ENCODE measurements around the gene NANOS3. TPM values are rescaled to one million over a fixed set of nuclear protein-coding genes. Genes with fewer than 3 reads are reported as not detected.

NANOS3 gene
- polyA plus RNA-seq, 4 donors, result 1.6 to 2.1 (median 1.8) TPM

DNA sequence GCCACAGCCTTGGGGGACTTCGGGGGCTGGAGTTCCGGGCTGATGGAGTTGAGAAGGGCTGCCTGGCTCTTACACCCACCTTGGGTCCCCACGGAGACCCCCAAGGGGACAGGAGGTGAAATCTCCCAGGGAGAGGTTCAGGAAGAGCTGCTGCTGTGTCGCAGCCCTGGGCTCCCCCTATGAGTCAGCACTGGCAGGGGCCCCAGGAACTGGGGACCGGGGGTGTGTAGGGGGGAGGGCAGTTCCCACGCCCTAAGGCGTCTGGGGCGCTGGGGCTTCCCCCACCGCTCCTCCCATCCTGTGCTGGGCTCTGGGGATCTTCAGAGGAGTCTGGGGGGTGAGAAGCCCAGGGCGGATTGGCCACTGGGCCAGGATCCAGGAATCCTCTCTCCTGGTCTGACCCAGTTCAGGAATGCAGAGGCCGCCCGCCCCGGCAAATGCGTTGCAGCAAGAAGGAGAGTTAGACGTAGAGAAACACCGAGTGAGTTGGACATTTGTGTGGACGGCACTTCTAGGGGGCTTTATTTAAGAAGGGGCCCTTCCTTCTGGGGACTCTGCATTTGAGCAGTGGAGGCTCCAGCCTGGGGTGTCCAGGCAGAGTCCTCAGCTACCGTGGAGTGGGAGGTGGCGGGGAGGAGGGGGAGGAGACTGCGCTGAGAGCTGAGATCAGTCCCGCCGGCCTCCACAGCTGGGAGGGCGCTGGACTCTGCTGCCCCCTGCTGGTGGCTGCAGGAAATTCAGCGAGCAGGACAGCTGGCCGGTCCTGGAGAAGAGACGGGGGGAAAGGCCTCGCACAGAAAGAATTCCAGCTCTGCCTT, 15.0 kb upstream of the NANOS3 start:
- DNase-seq (ENCODE audit: low read depth in 4 of 4, low spot score in 3 of 4), result peak; percentile 86 to 96 (median 90)

- no peak for DNase-seq (ENCODE audit: low read depth in 4 of 4, low spot score in 3 of 4)
Observed at GRCh38 chr19:13864046-13864666, 12.8 kb upstream of the NANOS3 start.

DNA sequence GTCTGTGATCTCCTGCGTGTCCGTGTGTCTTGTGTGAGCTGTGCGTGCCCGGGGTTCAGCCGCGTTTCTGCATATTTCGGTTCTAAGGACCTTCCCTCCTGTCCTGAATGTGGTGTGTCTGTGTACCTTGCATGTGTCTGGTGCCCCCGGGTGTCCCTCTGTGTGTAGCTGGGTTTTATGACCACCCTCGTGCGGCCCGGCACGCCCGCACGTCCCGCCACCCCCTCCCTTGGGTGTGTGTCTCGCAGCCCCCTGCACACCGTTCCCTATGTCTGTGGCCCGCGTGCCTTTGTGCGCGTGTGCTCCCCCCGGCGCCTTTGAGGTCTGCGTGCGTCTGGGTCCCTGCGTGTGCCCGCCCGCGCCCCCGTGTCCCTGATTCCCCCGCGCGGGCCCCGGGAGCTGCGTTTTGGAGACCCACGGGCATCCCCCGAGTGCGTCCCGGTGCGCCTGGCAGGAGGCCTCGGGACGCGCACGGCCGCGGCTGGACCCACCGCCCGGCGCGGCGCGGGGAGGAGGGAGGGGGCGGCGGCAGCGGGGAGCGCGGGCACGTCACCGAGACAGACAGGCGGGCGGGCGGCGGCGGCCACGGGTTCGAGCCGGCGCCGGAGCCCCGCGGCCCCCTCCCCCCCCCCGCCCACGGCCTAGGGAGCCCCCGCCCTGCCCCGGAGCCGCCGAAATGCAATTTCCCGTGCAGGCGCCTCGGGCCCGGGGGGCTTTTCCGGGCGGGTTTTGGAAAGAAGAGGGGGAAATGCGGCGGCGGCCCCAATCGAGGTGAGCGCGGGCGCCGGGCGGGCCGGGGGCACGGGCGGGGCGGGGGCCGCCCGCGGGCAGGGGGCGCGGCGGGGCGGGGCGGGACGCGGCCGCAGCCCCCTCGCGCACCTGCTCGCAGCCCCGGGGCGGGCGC, 12.0 kb upstream of the NANOS3 start:
- DNase-seq (ENCODE audit: low read depth in 4 of 4, low spot score in 3 of 4), result no peak

DNA sequence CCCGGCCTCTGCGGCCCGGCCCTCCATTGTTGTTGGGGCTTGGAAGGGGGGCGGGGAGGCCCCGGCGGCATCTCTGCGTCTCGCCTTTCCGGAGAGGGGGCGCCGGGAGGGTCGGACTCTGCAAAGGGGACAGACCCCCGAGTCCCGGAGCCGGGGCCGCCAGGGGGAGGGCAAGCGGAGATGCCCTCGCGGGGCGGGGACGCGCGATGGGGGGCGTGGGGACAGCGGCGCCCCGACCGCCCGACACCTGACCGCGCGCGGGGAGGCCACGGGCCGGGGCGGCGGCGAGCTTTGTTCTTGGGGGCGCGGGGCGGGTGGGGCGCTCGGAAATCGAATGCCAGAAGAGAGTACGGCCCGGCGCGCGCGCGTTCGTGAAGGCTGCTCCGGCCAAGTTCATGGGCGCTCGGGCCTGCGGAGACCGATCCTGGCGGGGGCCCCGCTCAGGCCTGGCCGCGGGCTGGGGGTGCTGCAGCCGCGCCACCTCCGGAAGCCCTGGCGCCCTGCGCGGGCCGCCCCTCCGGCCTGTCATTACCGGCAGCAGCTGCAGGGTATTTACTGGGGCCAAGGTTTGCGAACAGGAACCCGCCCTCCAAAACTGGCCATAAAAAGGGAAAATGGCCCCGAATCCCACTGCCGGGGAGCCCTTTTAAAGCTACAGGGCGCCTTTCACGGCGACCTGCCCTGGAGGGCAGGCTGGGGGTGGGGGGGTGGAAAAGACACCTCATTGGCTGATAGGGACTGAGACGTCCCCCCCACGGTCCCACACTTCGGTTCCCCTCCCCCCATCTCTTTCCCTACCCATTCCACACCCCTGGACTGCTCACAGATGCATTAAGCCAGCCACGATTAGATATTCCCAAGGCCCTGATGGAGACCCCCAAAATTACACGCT, 11.1 kb upstream of the NANOS3 start:
- no peak for DNase-seq (ENCODE audit: low read depth in 4 of 4, low spot score in 3 of 4)

DNA sequence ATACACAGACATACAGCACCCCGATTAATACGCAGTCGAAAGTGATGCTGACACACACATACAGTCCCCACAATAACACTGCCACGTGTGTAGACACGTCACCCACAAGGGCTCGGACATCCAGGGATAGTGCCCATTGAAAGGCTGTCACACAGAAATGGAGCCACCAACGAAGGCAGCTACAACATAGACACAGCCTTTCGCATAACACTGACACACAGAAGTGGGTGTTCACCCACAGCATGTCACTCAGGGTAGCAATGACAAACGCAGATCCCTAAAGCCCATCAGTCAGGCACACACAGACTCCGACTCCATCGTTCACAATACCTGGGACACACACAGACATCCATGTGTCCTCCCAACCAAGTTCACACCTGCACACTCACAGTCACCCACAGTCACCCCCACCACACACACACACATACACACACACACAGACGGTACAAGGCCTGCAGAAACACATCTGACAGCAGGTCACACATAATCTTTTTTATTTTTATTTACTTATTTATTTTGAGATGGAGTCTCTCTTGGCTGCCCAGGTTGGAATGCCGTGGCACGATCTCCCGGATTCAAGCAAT, 10.4 kb upstream of the NANOS3 start:
- DNase-seq (ENCODE audit: low read depth in 4 of 4, low spot score in 3 of 4), result no peak

DNA sequence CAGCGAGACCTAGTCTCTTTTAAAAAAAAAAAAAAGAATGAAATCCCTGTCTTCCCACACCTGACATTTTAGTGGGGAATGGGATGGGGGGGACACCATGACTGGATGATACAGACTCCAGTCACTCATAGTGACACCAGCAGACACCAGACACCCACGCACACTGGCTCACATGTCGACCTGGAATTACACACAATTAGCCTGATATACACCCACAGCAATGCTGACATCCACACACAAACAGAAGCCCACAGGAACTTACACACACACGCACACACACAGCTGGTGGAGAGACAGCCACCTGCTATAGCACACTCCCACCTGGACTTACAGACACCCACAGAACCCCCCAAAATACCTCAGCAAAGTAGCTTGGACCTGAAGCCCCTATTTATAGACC, 8.3 kb upstream of the NANOS3 start:
- no peak for DNase-seq (ENCODE audit: low read depth in 4 of 4, low spot score in 3 of 4)

- no peak for DNase-seq (ENCODE audit: low read depth in 4 of 4, low spot score in 3 of 4)
Observed at GRCh38 chr19:13869281-13869680, 7.7 kb upstream of the NANOS3 start.

DNA sequence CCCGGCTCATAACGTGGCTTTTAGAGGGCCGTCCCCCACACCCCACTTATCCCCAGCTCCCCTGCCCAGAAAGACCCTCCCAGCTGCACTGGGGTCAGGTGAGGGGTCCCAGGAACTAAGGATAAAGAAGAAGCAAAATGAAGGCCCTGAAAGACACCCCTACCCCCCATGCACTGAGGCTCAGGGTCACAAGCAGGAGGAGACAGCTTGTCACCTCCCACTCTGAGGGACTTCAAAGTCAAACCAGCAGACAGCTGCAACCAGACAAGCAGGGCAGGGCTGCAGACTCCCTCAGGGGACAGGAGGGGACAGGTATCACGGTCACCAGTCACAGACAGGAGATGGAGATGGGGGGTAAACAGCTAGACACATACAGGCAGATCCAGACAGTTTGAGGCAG, 6.1 kb upstream of the NANOS3 start:
- no peak for DNase-seq (ENCODE audit: low read depth in 4 of 4, low spot score in 3 of 4)

DNA sequence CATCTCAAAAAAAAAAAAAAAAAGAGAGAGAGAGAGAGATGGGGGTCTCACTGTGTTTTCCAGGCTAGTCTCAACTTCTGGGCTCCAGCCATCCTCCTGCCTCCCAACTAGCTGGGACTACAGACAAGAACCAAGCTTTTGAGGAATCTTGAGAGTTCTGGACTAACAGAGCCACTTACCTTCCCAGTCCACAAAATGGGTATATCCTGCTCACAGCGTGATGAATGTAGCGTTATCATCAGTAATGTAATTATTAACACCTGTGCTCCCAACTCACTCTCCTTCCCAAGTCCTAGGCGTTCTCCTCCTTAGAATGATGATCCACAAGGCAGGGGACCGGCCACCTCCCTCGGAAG, 4.6 kb upstream of the NANOS3 start:
- DNase-seq (ENCODE audit: low read depth in 4 of 4, low spot score in 3 of 4), result no peak

- no peak for DNase-seq (ENCODE audit: low read depth in 4 of 4, low spot score in 3 of 4)
Observed at GRCh38 chr19:13872695-13873389, 4.1 kb upstream of the NANOS3 start.

DNA sequence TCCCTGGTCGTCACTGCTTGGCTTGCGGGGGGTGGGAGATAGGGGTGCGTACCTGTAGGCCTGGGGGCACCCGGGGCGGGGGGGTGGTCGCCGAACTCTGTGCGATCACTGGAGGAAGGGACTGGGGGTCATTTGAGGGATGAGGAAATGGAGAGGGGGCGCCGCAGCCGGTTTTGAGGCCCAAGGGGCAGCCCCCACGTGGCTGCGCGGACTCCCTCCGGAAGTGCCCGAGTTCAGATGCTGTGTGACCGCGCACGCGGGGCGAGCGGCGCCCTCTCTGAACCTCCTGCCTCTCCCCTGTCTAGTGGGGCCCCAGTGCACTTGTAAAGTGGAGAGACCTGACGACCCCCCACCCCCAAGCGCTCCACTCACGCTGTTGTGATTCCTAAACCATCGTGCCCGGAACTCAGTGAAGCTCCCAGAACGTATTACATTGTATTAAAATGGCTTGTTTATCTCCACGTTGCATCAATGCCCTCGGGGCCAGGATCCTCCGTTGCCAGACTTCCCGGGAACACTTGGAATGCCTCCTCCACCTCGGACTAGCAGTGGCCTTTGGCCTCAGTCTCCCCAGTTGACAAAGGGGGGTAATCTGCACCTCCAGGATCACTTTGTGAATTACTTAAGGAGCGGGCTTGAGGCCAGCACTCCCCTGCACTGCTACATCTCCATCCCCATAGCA, 3.0 kb upstream of the NANOS3 start:
- no peak for DNase-seq (ENCODE audit: low read depth in 4 of 4, low spot score in 3 of 4)

DNA sequence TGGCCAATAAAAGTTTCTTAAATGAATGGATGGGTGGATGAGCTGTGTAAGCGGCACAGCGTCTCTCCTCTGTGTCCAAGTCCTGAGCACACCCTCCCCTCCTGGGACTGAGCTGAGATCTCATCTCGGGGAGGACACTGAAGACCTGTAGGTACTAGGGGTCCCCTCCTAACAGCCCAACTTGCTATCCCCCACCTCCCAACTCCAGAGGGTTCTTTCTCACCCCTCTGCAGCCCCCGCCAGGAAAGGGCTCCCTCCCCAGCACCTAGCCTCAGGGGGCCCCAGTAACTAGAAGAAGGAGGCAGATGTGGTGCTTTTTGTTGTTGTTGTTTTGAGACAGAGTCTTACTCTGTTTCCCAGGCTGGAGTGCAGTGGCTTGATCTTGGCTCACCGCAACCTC, 1.1 kb upstream of the NANOS3 start:
- no peak for DNase-seq (ENCODE audit: low read depth in 4 of 4, low spot score in 3 of 4)

GRCh38 chr19:13877303-13877702, 369 bp downstream of the NANOS3 start:
- DNase-seq (ENCODE audit: low read depth in 4 of 4, low spot score in 3 of 4), result no peak

DNA sequence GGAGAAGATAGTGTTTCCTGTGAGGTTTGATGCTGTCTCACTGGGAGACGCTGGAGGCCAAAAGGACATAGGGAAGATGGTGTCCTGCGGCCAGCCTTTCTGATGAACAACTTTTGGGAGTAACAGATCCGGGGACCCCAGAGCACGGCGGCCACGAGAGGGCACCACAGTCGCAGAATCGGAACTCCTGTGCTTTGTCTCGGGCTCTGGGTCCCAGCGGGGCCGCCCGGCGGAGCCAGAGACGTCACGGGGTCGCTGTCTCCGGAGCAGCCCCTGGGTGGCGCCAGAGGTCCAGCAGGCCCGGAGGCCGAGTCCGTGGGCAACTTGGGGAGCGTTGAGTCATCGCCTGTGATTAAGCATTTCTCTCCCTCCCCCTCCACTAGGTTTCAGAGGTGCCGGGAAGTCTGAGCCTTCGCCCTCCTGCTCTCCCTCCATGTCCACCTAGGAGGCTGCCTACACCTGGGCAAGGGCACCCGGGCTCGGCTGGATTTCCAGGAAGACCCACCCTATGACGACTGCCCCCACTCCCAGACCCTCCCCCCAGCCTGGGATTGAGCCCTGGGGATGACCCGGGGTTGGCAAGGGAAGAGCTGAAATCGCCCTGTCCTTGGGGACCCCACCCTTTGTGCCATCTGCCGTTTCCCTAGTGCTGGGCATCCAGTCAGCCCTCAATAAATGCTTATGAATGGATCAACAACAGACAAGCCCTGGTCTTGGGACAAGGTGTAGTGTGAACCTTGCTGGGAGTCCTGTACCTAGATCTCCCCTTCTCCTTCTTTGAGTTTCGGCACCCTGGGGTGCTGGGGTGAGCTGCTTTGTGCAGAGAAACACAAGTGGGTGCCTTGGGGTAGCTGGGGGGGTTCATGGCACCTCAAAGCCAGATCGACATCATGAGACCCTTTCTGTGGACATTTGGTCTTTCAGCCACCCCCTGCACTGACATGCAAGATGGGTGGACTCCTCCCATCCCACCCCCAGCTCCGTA, 3.4 kb downstream of the NANOS3 start:
- DNase-seq (ENCODE audit: low read depth in 4 of 4, low spot score in 3 of 4), result peak; percentile 84 to 93 (median 88)

DNA sequence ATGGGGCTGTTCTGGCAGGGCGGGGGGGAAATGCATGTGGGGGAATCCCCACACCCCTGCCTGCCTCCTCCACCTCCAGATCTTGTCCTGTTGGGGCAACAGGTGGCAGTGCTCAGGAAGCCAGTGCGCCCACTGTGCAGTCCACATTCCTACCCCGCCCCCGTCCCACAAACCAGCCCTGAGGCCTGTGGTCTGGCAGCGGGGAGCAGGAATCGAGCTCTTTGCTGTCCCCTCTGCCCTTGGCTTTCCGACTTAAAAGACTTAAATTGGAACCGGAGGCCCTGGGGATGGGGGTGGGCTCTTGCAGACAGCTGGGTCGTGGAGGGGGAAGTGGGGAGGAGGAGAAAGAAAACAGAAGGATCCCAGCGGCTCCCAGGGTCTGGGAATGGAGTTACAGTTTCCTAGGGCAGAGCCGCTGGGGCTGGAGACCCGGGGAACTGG, 4.3 kb downstream of the NANOS3 start:
- no peak for DNase-seq (ENCODE audit: low read depth in 4 of 4, low spot score in 3 of 4)

GRCh38 chr19:13881692-13882418, 4.9 kb downstream of the NANOS3 start:
- DNase-seq (ENCODE audit: low read depth in 4 of 4, low spot score in 3 of 4), result no peak

- no peak for DNase-seq (ENCODE audit: low read depth in 4 of 4, low spot score in 3 of 4)
Observed at GRCh38 chr19:13882419-13882795, 5.5 kb downstream of the NANOS3 start.
